H1 (cell line): Measurements from ENCODE around the gene FMNL2. TPM values are rescaled to one million over a fixed set of nuclear protein-coding genes. Genes with fewer than 3 reads are reported as not detected.

Experiments used
- CBX8 ChIP-seq: fragments of 300-800, 300-1000 bp; sonication (generic); IDR thresholded peaks from 2 replicates; pipeline ENCODE4 v1.7.1; 2016; ENCODE audit warnings: low read depth, low read length, borderline replicate concordance
- polyA plus RNA-seq, 7 experiments: library from polyadenylated mRNA; depleted of rRNA in 3 of 7; stranded (reverse) in 5 of 7; unstranded in 2 of 7; fragments of >200 nt in 5 of 7; fragments of 200-250 nt in 2 of 7; gene quantifications; 1 replicate in 5 of 7; 2 replicates in 1 of 7; 4 replicates in 1 of 7; pipeline versions ENCODE4 v1.2.1 to v1.2.3, GENCODE V29; 2011 to 2013; ENCODE audit warnings: missing spikeins in 2 of 7, mixed read lengths in 2 of 7
- total RNA-seq: library from RNA; stranded (reverse); fragmentation: NEBNext Ultra II Directional; extraction: Animal tissue kit (Norgen Biotek cat#: 25700); gene quantifications from 2 replicates; pipeline ENCODE4 v1.2.1, GENCODE V29; 2021
- TF ChIP-seq, protein P1 (sequence below): fragments of 300-600 bp; sonication (generic); IDR thresholded peaks from 2 replicates; pipeline ENCODE4 v1.7.1; 2012; ENCODE audit warnings: low read length, moderate library complexity, mild to moderate bottlenecking, inconsistent platforms; ENCODE audit not compliant: insufficient replicate concordance

The FMNL2 gene
- total and polyA plus RNA-seq, 2 of the 8 experiments (the other 6 are each of a cell fraction or from before 2014, with no cell fraction given): 15.5 to 45.1 TPM

DNA sequence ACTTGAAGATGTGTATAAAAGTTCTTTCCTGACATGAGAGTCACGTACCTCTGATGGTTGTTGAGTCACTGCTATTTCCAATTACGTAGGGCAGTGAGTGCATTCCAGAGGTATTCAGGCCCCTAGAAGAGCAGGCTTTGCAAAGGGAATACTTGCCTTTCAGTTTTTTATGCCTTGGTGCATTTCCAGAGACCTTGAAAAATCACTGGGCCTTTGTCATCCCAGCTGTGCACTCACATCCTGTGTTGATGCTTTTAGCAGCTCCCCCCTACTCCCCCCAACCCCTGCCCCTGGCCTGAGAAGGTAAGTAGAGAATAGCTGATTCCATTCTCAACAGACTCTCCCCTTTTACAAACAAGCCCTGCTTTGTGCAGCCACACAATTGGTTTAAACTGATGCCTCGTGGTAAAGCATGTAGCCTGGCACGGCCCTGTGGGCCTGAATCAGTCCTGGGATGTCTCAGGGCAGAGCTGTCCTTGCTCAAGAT lies 208.1 kb downstream of the FMNL2 start (continued):
- TF ChIP-seq, protein P1, sequence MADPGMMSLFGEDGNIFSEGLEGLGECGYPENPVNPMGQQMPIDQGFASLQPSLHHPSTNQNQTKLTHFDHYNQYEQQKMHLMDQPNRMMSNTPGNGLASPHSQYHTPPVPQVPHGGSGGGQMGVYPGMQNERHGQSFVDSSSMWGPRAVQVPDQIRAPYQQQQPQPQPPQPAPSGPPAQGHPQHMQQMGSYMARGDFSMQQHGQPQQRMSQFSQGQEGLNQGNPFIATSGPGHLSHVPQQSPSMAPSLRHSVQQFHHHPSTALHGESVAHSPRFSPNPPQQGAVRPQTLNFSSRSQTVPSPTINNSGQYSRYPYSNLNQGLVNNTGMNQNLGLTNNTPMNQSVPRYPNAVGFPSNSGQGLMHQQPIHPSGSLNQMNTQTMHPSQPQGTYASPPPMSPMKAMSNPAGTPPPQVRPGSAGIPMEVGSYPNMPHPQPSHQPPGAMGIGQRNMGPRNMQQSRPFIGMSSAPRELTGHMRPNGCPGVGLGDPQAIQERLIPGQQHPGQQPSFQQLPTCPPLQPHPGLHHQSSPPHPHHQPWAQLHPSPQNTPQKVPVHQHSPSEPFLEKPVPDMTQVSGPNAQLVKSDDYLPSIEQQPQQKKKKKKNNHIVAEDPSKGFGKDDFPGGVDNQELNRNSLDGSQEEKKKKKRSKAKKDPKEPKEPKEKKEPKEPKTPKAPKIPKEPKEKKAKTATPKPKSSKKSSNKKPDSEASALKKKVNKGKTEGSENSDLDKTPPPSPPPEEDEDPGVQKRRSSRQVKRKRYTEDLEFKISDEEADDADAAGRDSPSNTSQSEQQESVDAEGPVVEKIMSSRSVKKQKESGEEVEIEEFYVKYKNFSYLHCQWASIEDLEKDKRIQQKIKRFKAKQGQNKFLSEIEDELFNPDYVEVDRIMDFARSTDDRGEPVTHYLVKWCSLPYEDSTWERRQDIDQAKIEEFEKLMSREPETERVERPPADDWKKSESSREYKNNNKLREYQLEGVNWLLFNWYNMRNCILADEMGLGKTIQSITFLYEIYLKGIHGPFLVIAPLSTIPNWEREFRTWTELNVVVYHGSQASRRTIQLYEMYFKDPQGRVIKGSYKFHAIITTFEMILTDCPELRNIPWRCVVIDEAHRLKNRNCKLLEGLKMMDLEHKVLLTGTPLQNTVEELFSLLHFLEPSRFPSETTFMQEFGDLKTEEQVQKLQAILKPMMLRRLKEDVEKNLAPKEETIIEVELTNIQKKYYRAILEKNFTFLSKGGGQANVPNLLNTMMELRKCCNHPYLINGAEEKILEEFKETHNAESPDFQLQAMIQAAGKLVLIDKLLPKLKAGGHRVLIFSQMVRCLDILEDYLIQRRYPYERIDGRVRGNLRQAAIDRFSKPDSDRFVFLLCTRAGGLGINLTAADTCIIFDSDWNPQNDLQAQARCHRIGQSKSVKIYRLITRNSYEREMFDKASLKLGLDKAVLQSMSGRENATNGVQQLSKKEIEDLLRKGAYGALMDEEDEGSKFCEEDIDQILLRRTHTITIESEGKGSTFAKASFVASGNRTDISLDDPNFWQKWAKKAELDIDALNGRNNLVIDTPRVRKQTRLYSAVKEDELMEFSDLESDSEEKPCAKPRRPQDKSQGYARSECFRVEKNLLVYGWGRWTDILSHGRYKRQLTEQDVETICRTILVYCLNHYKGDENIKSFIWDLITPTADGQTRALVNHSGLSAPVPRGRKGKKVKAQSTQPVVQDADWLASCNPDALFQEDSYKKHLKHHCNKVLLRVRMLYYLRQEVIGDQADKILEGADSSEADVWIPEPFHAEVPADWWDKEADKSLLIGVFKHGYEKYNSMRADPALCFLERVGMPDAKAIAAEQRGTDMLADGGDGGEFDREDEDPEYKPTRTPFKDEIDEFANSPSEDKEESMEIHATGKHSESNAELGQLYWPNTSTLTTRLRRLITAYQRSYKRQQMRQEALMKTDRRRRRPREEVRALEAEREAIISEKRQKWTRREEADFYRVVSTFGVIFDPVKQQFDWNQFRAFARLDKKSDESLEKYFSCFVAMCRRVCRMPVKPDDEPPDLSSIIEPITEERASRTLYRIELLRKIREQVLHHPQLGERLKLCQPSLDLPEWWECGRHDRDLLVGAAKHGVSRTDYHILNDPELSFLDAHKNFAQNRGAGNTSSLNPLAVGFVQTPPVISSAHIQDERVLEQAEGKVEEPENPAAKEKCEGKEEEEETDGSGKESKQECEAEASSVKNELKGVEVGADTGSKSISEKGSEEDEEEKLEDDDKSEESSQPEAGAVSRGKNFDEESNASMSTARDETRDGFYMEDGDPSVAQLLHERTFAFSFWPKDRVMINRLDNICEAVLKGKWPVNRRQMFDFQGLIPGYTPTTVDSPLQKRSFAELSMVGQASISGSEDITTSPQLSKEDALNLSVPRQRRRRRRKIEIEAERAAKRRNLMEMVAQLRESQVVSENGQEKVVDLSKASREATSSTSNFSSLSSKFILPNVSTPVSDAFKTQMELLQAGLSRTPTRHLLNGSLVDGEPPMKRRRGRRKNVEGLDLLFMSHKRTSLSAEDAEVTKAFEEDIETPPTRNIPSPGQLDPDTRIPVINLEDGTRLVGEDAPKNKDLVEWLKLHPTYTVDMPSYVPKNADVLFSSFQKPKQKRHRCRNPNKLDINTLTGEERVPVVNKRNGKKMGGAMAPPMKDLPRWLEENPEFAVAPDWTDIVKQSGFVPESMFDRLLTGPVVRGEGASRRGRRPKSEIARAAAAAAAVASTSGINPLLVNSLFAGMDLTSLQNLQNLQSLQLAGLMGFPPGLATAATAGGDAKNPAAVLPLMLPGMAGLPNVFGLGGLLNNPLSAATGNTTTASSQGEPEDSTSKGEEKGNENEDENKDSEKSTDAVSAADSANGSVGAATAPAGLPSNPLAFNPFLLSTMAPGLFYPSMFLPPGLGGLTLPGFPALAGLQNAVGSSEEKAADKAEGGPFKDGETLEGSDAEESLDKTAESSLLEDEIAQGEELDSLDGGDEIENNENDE: no peak
- no peak for TF ChIP-seq CBX8
